PFSK-1 (cell line): ENCODE measurements around the gene LOXL3.

Experiments used
- FOXP2 ChIP-seq: optimal IDR thresholded peaks from 2 replicates; pipeline ENCODE3; 2011; ENCODE audit warnings: borderline replicate concordance, control low read depth, inconsistent platforms; ENCODE audit not compliant: insufficient read depth; ENCODE audit errors: extremely low read length, extremely low read depth
- POLR2AphosphoS5 ChIP-seq: IDR thresholded peaks from 2 replicates; pipeline ENCODE4 v1.6.1; 2012; ENCODE audit warnings: low read depth, mild to moderate bottlenecking, control low read depth, low read length, moderate library complexity
- REST ChIP-seq, 2 experiments: IDR thresholded peaks; 2 replicates each; pipeline versions ENCODE4 v1.6.1 to v1.8.0; 2011 to 2012; ENCODE audit warnings: low read depth in 2 of 2, low read length in 2 of 2, control low read depth in 1 of 2, inconsistent platforms in 1 of 2, mild to moderate bottlenecking in 1 of 2, moderate library complexity in 1 of 2; ENCODE audit not compliant: insufficient read depth in 1 of 2
- SIN3A ChIP-seq: IDR thresholded peaks from 2 replicates; pipeline ENCODE4 v1.6.1; 2012; ENCODE audit warnings: mild to moderate bottlenecking, low read length, moderate library complexity, borderline replicate concordance; ENCODE audit not compliant: insufficient read depth
- TAF1 ChIP-seq: IDR thresholded peaks from 2 replicates; pipeline ENCODE4 v1.6.1; 2012; ENCODE audit warnings: low read length, control low read depth, borderline replicate concordance; ENCODE audit not compliant: insufficient read depth

Gene LOXL3

GRCh38 chr2:74567881-74568280 lies 14.1 kb upstream of the LOXL3 start:
- TF ChIP-seq FOXP2, result no peak
- no peak for TF ChIP-seq REST (IDR thresholded peaks at IDR 0.05; ENCODE audit: insufficient read depth in 1 of 2, low read depth in 2 of 2, low read length in 2 of 2)
- TF ChIP-seq TAF1, result no peak
- no peak for TF ChIP-seq SIN3A
- no peak for TF ChIP-seq POLR2AphosphoS5

- TF ChIP-seq REST (IDR thresholded peaks at IDR 0.05; ENCODE audit: insufficient read depth in 1 of 2, low read depth in 2 of 2, low read length in 2 of 2) (no peak), FOXP2 (no peak), SIN3A (no peak), POLR2AphosphoS5 (no peak), TAF1 (no peak)
These were observed 13.0 kb upstream of the LOXL3 start for GRCh38 chr2:74566754-74567085.

- no peak for TF ChIP-seq FOXP2
- no peak for TF ChIP-seq POLR2AphosphoS5
- TF ChIP-seq REST (IDR thresholded peaks at IDR 0.05; ENCODE audit: insufficient read depth in 1 of 2, low read depth in 2 of 2, low read length in 2 of 2), result no peak
- no peak for TF ChIP-seq TAF1
- TF ChIP-seq SIN3A, result no peak
These were observed 12.5 kb upstream of the LOXL3 start for GRCh38 chr2:74566076-74566753.

- no peak for TF ChIP-seq POLR2AphosphoS5
These were observed 10.5 kb upstream of the LOXL3 start for GRCh38 chr2:74564222-74564621.

- no peak for TF ChIP-seq REST (IDR thresholded peaks at IDR 0.05; ENCODE audit: insufficient read depth in 1 of 2, low read depth in 2 of 2, low read length in 2 of 2)
- TF ChIP-seq SIN3A, result no peak
- TF ChIP-seq TAF1, result no peak
- TF ChIP-seq POLR2AphosphoS5, result no peak
- TF ChIP-seq FOXP2, result no peak
These were observed 8.5 kb upstream of the LOXL3 start for GRCh38 chr2:74562126-74562775.
